ENCODE data around the gene IKZF5. TPM values are rescaled to one million over a fixed set of nuclear protein-coding genes. Genes with fewer than 3 reads are reported as not detected.

Gene IKZF5
- total RNA-seq, 2 experiments from 2014 or later = 3.7 to 15.8 TPM

GRCh38 chr10:123042708-123043408 lies 34.3 kb upstream of the IKZF5 start:
- POLR2A ChIA-PET = interaction anchor here (0.9 kb wide), 1 partner anchor 20 kb away, joined by 3 read pairs; no protein-coding TSS in a partner anchor
- no peaks in the 10 kb centered on the region for H3K79me2 ChIP-seq (ENCODE audit: insufficient read depth, low read depth, low read length)
- no peaks in the 10 kb centered on the region for H3K36me3 ChIP-seq (ENCODE audit: insufficient read depth, low read length)
- H3K4me2 ChIP-seq (ENCODE audit: low read length) = no peak overlapping the region
- no peaks in the 10 kb centered on the region for H3K9me2 ChIP-seq (ENCODE audit: insufficient read depth, low read length)
- no peaks in the 10 kb centered on the region for H4K20me1 ChIP-seq (ENCODE audit: insufficient read depth, low read length)
- H3K9me3 ChIP-seq (ENCODE audit: low read length) = no peaks in the 10 kb centered on the region
- no peak overlapping the region for H2AFZ ChIP-seq (ENCODE audit: low read length)
- no peak overlapping the region for H3K4me3 ChIP-seq (ENCODE audit: low read depth, low read length, poor library complexity, severe bottlenecking)
- no peaks in the 10 kb centered on the region for H3K4me1 ChIP-seq (ENCODE audit: insufficient read depth, low read length, poor library complexity, severe bottlenecking)
- TF ChIP-seq CTCF (conservative IDR thresholded peaks at IDR 0.05; ENCODE audit: low read length) = no peak
- no peak for TF ChIP-seq EZH2phosphoT487 (IDR thresholded peaks at IDR 0.05; ENCODE audit: borderline replicate concordance, low read depth, low read length)
- H3K27ac ChIP-seq (ENCODE audit: low read depth, low read length, poor library complexity, severe bottlenecking) = no peak overlapping the region
- CTCF ChIA-PET (ENCODE audit: unreplicated experiment) = interaction anchor here (0.9 kb wide), 1 partner anchor 530 kb away, joined by 4 read pairs; no protein-coding TSS in a partner anchor
- no peak for DNase-seq (ENCODE audit: low spot score)
- BruUV-seq (replicated peaks) = no TSS peak
- intact Hi-C loops (cut with micrococcal nuclease; ENCODE audit: unreplicated experiment) = loop anchor here (1.0 to 10.0 kb wide), 4 partner anchors 89 to 922 kb away; no protein-coding TSS in a partner anchor

GRCh38 chr10:123039632-123039930 lies 31.0 kb upstream of the IKZF5 start:
- Histone ChIP-seq H3K27ac (ENCODE audit: low read depth, low read length, poor library complexity, severe bottlenecking) (no peak overlapping the region), H3K4me3 (ENCODE audit: low read depth, low read length, poor library complexity, severe bottlenecking) (no peak overlapping the region), H3K4me2 (ENCODE audit: low read length) (no peak overlapping the region), H3K9me2 (ENCODE audit: insufficient read depth, low read length) (no peaks in the 10 kb centered on the region), H2AFZ (ENCODE audit: low read length) (no peak overlapping the region), H3K4me1 (ENCODE audit: insufficient read depth, low read length, poor library complexity, severe bottlenecking) (no peaks in the 10 kb centered on the region), H4K20me1 (ENCODE audit: insufficient read depth, low read length) (no peaks in the 10 kb centered on the region), H3K79me2 (ENCODE audit: insufficient read depth, low read depth, low read length) (no peaks in the 10 kb centered on the region), H3K36me3 (ENCODE audit: insufficient read depth, low read length) (no peaks in the 10 kb centered on the region), H3K9me3 (ENCODE audit: low read length) (no peaks in the 10 kb centered on the region)
- intact Hi-C loops (cut with micrococcal nuclease; ENCODE audit: unreplicated experiment) = no loop called here
- no TSS peak for BruUV-seq (replicated peaks)
- no peak for TF ChIP-seq EZH2phosphoT487 (IDR thresholded peaks at IDR 0.05; ENCODE audit: borderline replicate concordance, low read depth, low read length)
- no peak for TF ChIP-seq CTCF (conservative IDR thresholded peaks at IDR 0.05; ENCODE audit: low read length)
- ChIA-PET POLR2A (no interaction called here), CTCF (ENCODE audit: unreplicated experiment) (no interaction called here)
- no peak for DNase-seq (ENCODE audit: low spot score)

Data from OCI-LY7 (cell line).